ENCODE results near the gene TSGA10. TPM values are rescaled to one million over a fixed set of nuclear protein-coding genes. Genes with fewer than 3 reads are reported as not detected.
A peak's percentile ranks its signal among the peaks of the same experiment; 100 is the strongest.
"Not testable (repeated sequence)": the region's sequence is repeated elsewhere in the genome, so short reads cannot be mapped to it uniquely, and the experiment has no call there.

TSGA10 gene
- total and polyA plus RNA-seq, 2 experiments from 2014 or later: 6.4 to 24.2 TPM

DNA sequence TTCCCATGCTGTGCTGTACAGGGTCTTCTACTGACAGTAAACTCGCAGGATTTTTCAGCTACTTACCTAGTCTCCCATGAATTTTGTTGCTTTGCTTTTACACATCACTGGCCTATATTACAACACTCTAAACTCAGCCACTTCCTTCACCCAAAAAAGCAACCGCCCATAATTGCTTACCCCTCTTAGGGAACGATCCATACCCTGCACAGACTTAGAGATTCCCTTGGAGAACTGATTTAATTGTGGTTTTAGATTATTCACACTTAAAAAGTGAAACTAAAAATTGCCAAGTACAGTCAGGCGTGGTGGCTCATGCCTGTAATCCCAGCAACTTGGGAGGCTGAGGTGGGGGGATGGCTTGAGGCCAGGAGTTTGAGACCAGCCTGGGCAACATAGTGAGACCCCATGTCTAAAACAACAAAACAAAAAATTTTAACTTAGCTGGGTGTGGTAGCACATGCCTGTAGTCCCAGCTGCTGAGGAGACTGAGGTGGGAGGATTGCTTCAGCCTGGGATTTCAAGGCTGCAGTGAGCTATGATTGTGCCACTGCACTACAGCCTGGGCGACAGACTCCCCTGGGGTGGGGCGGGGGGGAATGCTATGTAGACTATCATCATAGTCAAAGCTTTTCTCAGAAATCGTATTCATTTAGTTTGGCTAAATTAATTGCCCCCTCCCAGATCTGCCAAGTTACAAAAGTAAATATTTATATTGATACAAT is 45.5 kb upstream of the TSGA10 start (continued):
- TF ChIP-seq, protein P1, sequence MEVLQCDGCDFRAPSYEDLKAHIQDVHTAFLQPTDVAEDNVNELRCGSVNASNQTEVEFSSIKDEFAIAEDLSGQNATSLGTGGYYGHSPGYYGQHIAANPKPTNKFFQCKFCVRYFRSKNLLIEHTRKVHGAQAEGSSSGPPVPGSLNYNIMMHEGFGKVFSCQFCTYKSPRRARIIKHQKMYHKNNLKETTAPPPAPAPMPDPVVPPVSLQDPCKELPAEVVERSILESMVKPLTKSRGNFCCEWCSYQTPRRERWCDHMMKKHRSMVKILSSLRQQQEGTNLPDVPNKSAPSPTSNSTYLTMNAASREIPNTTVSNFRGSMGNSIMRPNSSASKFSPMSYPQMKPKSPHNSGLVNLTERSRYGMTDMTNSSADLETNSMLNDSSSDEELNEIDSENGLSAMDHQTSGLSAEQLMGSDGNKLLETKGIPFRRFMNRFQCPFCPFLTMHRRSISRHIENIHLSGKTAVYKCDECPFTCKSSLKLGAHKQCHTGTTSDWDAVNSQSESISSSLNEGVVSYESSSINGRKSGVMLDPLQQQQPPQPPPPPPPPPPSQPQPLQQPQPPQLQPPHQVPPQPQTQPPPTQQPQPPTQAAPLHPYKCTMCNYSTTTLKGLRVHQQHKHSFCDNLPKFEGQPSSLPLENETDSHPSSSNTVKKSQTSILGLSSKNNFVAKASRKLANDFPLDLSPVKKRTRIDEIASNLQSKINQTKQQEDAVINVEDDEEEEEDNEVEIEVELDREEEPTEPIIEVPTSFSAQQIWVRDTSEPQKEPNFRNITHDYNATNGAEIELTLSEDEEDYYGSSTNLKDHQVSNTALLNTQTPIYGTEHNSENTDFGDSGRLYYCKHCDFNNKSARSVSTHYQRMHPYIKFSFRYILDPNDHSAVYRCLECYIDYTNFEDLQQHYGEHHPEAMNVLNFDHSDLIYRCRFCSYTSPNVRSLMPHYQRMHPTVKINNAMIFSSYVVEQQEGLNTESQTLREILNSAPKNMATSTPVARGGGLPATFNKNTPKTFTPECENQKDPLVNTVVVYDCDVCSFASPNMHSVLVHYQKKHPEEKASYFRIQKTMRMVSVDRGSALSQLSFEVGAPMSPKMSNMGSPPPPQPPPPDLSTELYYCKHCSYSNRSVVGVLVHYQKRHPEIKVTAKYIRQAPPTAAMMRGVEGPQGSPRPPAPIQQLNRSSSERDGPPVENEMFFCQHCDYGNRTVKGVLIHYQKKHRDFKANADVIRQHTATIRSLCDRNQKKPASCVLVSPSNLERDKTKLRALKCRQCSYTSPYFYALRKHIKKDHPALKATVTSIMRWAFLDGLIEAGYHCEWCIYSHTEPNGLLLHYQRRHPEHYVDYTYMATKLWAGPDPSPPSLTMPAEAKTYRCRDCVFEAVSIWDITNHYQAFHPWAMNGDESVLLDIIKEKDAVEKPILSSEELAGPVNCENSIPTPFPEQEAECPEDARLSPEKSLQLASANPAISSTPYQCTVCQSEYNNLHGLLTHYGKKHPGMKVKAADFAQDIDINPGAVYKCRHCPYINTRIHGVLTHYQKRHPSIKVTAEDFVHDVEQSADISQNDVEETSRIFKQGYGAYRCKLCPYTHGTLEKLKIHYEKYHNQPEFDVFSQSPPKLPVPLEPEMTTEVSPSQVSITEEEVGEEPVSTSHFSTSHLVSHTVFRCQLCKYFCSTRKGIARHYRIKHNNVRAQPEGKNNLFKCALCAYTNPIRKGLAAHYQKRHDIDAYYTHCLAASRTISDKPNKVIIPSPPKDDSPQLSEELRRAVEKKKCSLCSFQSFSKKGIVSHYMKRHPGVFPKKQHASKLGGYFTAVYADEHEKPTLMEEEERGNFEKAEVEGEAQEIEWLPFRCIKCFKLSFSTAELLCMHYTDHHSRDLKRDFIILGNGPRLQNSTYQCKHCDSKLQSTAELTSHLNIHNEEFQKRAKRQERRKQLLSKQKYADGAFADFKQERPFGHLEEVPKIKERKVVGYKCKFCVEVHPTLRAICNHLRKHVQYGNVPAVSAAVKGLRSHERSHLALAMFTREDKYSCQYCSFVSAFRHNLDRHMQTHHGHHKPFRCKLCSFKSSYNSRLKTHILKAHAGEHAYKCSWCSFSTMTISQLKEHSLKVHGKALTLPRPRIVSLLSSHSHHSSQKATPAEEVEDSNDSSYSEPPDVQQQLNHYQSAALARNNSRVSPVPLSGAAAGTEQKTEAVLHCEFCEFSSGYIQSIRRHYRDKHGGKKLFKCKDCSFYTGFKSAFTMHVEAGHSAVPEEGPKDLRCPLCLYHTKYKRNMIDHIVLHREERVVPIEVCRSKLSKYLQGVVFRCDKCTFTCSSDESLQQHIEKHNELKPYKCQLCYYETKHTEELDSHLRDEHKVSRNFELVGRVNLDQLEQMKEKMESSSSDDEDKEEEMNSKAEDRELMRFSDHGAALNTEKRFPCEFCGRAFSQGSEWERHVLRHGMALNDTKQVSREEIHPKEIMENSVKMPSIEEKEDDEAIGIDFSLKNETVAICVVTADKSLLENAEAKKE (CRISPR knock-in tag; IDR thresholded peaks at IDR 0.05): no peak
- TF ChIP-seq JUNB (IDR thresholded peaks at IDR 0.05; ENCODE audit: unreplicated experiment): no peak

DNA sequence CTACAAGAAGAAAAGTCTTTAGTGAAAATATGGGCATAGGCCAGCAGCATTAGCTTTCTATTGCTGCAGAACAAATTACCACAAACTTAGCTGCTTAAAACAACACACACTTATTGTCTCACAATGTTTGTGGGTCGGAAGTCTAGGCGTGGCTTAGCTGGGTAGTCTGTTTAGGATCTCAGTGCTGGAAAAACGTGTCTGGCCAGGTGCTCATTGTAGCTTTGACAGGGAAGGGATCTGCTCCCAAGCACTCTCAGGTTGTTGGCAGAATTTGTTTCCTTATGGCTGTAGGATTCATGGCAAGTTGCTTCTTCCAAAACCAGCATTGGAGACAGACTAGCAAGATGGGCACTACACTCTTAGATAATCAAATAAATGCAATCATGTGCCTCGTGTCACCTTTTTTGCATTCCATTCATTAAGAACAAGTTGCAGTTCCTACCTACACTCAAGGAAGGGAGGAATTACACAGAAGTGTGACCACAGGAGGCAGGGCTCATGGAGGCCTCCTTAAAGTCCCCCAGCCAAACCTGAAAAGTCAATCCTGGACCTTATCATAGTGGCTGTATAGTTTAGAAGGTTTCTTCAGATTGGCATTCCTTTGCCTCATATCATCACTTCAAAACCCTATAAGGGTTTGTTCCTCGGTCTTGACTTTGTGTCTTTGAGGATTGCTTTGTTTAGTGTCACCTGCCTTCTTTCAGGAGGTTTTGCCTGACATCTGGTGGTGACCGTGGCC is 43.5 kb upstream of the TSGA10 start:
- no peak overlapping the region for H2AFZ ChIP-seq
- H3F3A ChIP-seq (replicated peaks; ENCODE audit: low read depth): no peaks in the 10 kb centered on the region
- H3K79me2 ChIP-seq (replicated peaks; ENCODE audit: insufficient read depth): no peaks in the 10 kb centered on the region
- Mint-ChIP-seq H3K9me3 (peaks cover 12% of the 10 kb centered on the region), H3K4me1 (no peaks in the 10 kb centered on the region), H3K27me3 (ENCODE audit: insufficient read depth, low read depth, poor library complexity) (peaks cover 5% of the 10 kb centered on the region), H3K4me3 (no peak overlapping the region), H3K36me3 (ENCODE audit: low read depth) (peaks cover 44% of the 10 kb centered on the region), H3K27ac (no peak overlapping the region)
- TF ChIP-seq, protein P2, sequence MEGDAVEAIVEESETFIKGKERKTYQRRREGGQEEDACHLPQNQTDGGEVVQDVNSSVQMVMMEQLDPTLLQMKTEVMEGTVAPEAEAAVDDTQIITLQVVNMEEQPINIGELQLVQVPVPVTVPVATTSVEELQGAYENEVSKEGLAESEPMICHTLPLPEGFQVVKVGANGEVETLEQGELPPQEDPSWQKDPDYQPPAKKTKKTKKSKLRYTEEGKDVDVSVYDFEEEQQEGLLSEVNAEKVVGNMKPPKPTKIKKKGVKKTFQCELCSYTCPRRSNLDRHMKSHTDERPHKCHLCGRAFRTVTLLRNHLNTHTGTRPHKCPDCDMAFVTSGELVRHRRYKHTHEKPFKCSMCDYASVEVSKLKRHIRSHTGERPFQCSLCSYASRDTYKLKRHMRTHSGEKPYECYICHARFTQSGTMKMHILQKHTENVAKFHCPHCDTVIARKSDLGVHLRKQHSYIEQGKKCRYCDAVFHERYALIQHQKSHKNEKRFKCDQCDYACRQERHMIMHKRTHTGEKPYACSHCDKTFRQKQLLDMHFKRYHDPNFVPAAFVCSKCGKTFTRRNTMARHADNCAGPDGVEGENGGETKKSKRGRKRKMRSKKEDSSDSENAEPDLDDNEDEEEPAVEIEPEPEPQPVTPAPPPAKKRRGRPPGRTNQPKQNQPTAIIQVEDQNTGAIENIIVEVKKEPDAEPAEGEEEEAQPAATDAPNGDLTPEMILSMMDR (conservative IDR thresholded peaks at IDR 0.05; ENCODE audit: low read depth in 2 of 2): 0 out of 4 replicates have a peak, but pooled peaks of 1 of the 2 experiments have one; percentile 13
- no peak for TF ChIP-seq STAT1 (IDR thresholded peaks at IDR 0.05; ENCODE audit: unreplicated experiment)
- no peak for DNase-seq (ENCODE audit: low spot score)
- no peak overlapping the region for H3K4me3 ChIP-seq
- no peaks in the 10 kb centered on the region for H3K4me1 ChIP-seq (ENCODE audit: insufficient read depth)
- no peaks in the 10 kb centered on the region for H3K27me3 ChIP-seq (ENCODE audit: insufficient read depth)
- ATAC-seq: no peak
- H3K36me3 ChIP-seq (ENCODE audit: insufficient read depth): peaks cover 21% of the 10 kb centered on the region
- H4K20me1 ChIP-seq (replicated peaks; ENCODE audit: insufficient read depth): 0 out of 2 replicates have a peak, but pooled peaks cover 4% of the 10 kb centered on the region
- H3K9me2 ChIP-seq (ENCODE audit: insufficient read depth): no peaks in the 10 kb centered on the region; the same call in 1 of the 2 replicates
- no peak overlapping the region for H3K4me2 ChIP-seq
- H3K27ac ChIP-seq (ENCODE audit: low read depth): no peak overlapping the region

DNA sequence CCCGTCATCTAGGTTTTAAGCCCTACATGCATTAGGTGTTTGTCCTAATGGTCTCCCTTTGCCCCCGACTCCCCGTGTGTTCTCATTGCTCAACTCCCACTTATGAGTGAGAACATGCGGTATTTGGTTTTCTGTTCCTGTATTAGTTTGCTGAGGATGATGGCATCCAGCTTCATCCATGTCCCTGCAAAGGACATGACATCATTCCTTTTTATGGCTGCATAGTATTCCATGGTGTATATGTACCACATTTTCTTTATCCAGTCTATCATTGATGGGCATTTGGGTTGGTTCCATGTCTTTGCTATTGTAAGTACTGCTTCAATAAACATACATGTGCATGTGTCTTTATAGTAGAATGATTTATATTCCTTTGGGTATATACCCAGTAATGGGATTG is 37.6 kb upstream of the TSGA10 start:
- H3K9me2 ChIP-seq (ENCODE audit: insufficient read depth); ATAC-seq; H2AFZ ChIP-seq; H3K4me3 ChIP-seq; H3F3A ChIP-seq (replicated peaks; ENCODE audit: low read depth); H3K4me3 Mint-ChIP-seq; H3K4me1 ChIP-seq (ENCODE audit: insufficient read depth); H3K4me2 ChIP-seq; H3K9me3 Mint-ChIP-seq; H3K27me3 Mint-ChIP-seq (ENCODE audit: insufficient read depth, low read depth, poor library complexity); H3K27me3 ChIP-seq (ENCODE audit: insufficient read depth); DNase-seq (ENCODE audit: low spot score); H3K27ac Mint-ChIP-seq; H3K27ac ChIP-seq (ENCODE audit: low read depth); H3K4me1 Mint-ChIP-seq: not testable (repeated sequence)
- Histone ChIP-seq H3K79me2 (replicated peaks; ENCODE audit: insufficient read depth) (peaks cover 30% of the 10 kb centered on the region), H4K20me1 (replicated peaks; ENCODE audit: insufficient read depth) (peaks cover 17% of the 10 kb centered on the region), H3K36me3 (ENCODE audit: insufficient read depth) (peaks cover 42% of the 10 kb centered on the region)
- H3K36me3 Mint-ChIP-seq (ENCODE audit: low read depth): peaks cover 74% of the 10 kb centered on the region

All from GM23338 (cell line).